Loucy (cell line): ENCODE measurements around the gene RC3H1.
"Not testable (repeated sequence)": the region's sequence is repeated elsewhere in the genome, so short reads cannot be mapped to it uniquely, and the experiment has no call there.

ENCODE experiments used
- H2AFZ ChIP-seq: fragments of 200-600 bp; sonication (generic); 2 replicates; pipeline ENCODE4 v1.6.0; 2016; ENCODE audit warnings: antibody characterized with exemption, mild to moderate bottlenecking, low read length, moderate library complexity
- H3F3A ChIP-seq: fragments of 200-600 bp; 2 replicates; pipeline ENCODE4 v1.6.0; 2016; ENCODE audit warnings: antibody characterized with exemption, low read depth, mild to moderate bottlenecking
- H3K27me3 ChIP-seq: fragments of 200-600 bp; sonication (generic); 2 replicates; pipeline ENCODE4 v1.6.1; 2014; ENCODE audit warnings: low read length, mild to moderate bottlenecking; ENCODE audit not compliant: insufficient read depth, poor library complexity, severe bottlenecking
- H3K36me3 ChIP-seq: fragments of 200-600 bp; sonication (generic); 2 replicates; pipeline ENCODE4 v1.6.1; 2016; ENCODE audit warnings: low read length; ENCODE audit not compliant: insufficient read depth
- H3K4me1 ChIP-seq: fragments of 200-600 bp; sonication (generic); 2 replicates; pipeline ENCODE4 v1.5.1; 2014; ENCODE audit warnings: low read length, mild to moderate bottlenecking; ENCODE audit not compliant: insufficient read depth, poor library complexity, severe bottlenecking
- H3K4me2 ChIP-seq: fragments of 200-600 bp; sonication (generic); 2 replicates; pipeline ENCODE4 v1.6.0; 2014; ENCODE audit warnings: antibody characterized with exemption, low read length, low read depth, mild to moderate bottlenecking; ENCODE audit not compliant: poor library complexity, severe bottlenecking
- H3K4me3 ChIP-seq: fragments of 200-600 bp; sonication (generic); 2 replicates; pipeline ENCODE4 v1.5.1; 2014; ENCODE audit warnings: low read length, mild to moderate bottlenecking, mixed read lengths; ENCODE audit not compliant: poor library complexity, severe bottlenecking
- H3K79me2 ChIP-seq: fragments of 200-600 bp; sonication (generic); 2 replicates; pipeline ENCODE4 v1.6.1; 2014; ENCODE audit warnings: low read length; ENCODE audit not compliant: insufficient read depth
- H3K9ac ChIP-seq: fragments of 200-600 bp; sonication (generic); 2 replicates; pipeline ENCODE4 v1.6.0; 2014; ENCODE audit warnings: mild to moderate bottlenecking, low read depth, low read length, moderate library complexity; ENCODE audit not compliant: poor library complexity, severe bottlenecking
- H3K9me2 ChIP-seq: fragments of 200-600 bp; sonication (generic); replicated peaks from 2 replicates; pipeline ENCODE4 v1.6.1; 2016; ENCODE audit warnings: low read depth, low read length, mixed read lengths
- H3K9me3 ChIP-seq: fragments of 200-600 bp; sonication (generic); 2 replicates; pipeline ENCODE4 v1.6.1; 2014; ENCODE audit warnings: mild to moderate bottlenecking, antibody characterized with exemption, low read length, low read depth; ENCODE audit not compliant: insufficient read depth
- H4K20me1 ChIP-seq: fragments of 200-600 bp; sonication (generic); 2 replicates; pipeline ENCODE4 v1.6.0; 2014; ENCODE audit warnings: antibody characterized with exemption, low read length, mild to moderate bottlenecking; ENCODE audit not compliant: insufficient read depth, poor library complexity, severe bottlenecking
- CTCF ChIP-seq: fragments of 200-600 bp; sonication (generic); conservative IDR thresholded peaks from 2 replicates; pipeline ENCODE4 v1.5.1; 2014; ENCODE audit warnings: mild to moderate bottlenecking, antibody characterized with exemption, low read length
- EZH2phosphoT487 ChIP-seq: fragments of 200-600 bp; IDR thresholded peaks from 2 replicates; pipeline ENCODE4 v1.6.1; 2018; ENCODE audit warnings: antibody characterized with exemption, mild to moderate bottlenecking, moderate library complexity, borderline replicate concordance

Gene RC3H1

GRCh38 chr1:173986951-173987350 is 35.2 kb downstream of the RC3H1 start:
- H3K36me3 ChIP-seq = peaks cover 75% of the 10 kb centered on the region; the same call in 1 of the 2 replicates
- no peaks in the 10 kb centered on the region for H3K9me2 ChIP-seq
- no peak for TF ChIP-seq CTCF
- TF ChIP-seq EZH2phosphoT487 = no peak
- no peaks in the 10 kb centered on the region for H3K27me3 ChIP-seq
- no peaks in the 10 kb centered on the region for H3K9me3 ChIP-seq
- no peak overlapping the region for H2AFZ ChIP-seq
- no peaks in the 10 kb centered on the region for H3F3A ChIP-seq
- H3K9ac ChIP-seq = no peak overlapping the region
- no peak overlapping the region for H3K4me3 ChIP-seq
- peaks cover 13% of the 10 kb centered on the region for H4K20me1 ChIP-seq
- no peaks in the 10 kb centered on the region for H3K79me2 ChIP-seq
- H3K4me1 ChIP-seq = no peaks in the 10 kb centered on the region
- H3K4me2 ChIP-seq = no peak overlapping the region

DNA sequence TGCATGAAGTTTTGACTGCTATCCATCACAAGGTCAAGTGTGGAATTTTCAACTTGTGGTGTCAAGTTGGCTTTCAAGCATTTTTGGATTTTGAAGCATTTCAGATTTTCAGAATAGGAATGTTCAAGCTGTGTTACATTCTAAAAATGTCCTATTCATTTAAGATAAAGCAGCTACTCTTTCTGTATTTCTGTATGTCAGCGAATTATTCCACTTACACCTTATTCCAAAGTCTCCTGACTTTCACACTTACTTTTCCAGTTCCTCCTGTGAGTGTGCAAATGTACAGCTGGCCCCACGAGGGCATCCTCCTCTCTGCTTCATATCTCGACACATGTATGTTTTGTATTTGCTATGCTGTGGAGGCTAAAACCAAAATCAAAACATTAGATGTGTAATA is 51.9 kb downstream of the RC3H1 start:
- Histone ChIP-seq H3K79me2 (no peaks in the 10 kb centered on the region), H3K9me3 (no peaks in the 10 kb centered on the region), H3F3A (no peaks in the 10 kb centered on the region), H3K27me3 (no peaks in the 10 kb centered on the region), H3K4me1 (no peaks in the 10 kb centered on the region), H4K20me1 (no peaks in the 10 kb centered on the region), H2AFZ (no peak overlapping the region), H3K9ac (no peak overlapping the region), H3K9me2 (no peaks in the 10 kb centered on the region), H3K4me3 (no peak overlapping the region), H3K4me2 (no peak overlapping the region), H3K36me3 (peaks cover 89% of the 10 kb centered on the region)
- TF ChIP-seq CTCF (no peak), EZH2phosphoT487 (no peak)

DNA sequence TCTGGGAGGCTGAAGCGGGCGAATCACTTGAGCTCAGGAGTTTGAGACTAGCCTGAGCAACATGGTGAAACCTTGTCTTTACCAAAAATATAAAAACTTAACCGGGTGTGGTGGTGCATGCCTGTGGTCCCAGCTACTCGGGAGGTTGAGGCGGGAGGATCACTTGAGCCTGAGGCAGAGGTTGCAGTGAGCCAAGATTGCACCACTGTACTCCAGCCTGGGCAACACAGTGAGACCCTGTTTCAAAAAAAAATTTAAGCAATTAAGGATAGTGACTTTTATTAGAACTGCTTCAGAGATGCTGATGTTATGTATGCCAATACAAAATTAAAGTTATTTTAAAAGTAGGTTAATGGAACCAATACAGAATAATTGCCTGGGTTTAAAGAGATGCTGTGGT is 56.3 kb downstream of the RC3H1 start:
- H4K20me1 ChIP-seq, H3K4me3 ChIP-seq, H3K4me1 ChIP-seq, H3K9me3 ChIP-seq, H3K9me2 ChIP-seq, H3K27me3 ChIP-seq, H3K4me2 ChIP-seq, H2AFZ ChIP-seq, H3K9ac ChIP-seq, H3F3A ChIP-seq, H3K79me2 ChIP-seq: not testable (repeated sequence)
- peaks cover 92% of the 10 kb centered on the region for H3K36me3 ChIP-seq

DNA sequence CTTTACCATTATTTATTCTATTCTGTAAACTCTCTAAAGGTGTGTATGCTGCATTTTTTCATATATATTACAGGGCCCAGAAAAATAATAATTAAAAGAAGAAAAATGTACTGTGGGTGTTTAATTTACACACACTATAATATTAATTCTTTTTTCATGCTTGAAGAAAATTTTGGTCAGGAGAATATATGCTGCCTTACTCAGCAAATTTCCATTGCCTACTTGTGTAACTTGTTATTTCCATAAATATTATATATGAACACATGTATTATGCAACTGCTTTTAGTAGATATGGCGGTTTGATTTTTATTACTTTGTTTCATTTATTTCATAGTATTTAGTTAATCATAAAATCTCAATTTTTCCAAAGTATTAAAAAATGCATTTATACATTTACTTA is 58.7 kb downstream of the RC3H1 start:
- Histone ChIP-seq H3K36me3 (peaks cover 90% of the 10 kb centered on the region), H3K9ac (no peak overlapping the region), H2AFZ (no peak overlapping the region), H3K4me3 (no peak overlapping the region), H4K20me1 (no peaks in the 10 kb centered on the region), H3K4me2 (no peak overlapping the region), H3K9me2 (no peaks in the 10 kb centered on the region), H3F3A (no peaks in the 10 kb centered on the region), H3K79me2 (no peaks in the 10 kb centered on the region), H3K27me3 (no peaks in the 10 kb centered on the region), H3K4me1 (no peaks in the 10 kb centered on the region), H3K9me3 (no peaks in the 10 kb centered on the region)
- no peak for TF ChIP-seq CTCF
- TF ChIP-seq EZH2phosphoT487 = no peak
